WI38 (cell line): ENCODE measurements around the gene GRIA3.
"Not testable (repeated sequence)": the region's sequence is repeated elsewhere in the genome, so short reads cannot be mapped to it uniquely, and the experiment has no call there.

Source experiments
- H3K4me3 ChIP-seq: 2 replicates; pipeline ENCODE4 v1.5.1; 2011; ENCODE audit warnings: low read depth, mild to moderate bottlenecking, control low read depth, low read length
- CTCF ChIP-seq: IDR thresholded peaks from 2 replicates; pipeline ENCODE4 v1.5.1; 2012; ENCODE audit warnings: low read depth, mild to moderate bottlenecking, control low read depth, low read length

GRIA3 gene

GRCh38 chrX:123487669-123488068 is 303.6 kb downstream of the GRIA3 start:
- TF ChIP-seq CTCF: no peak
- no peak overlapping the region for H3K4me3 ChIP-seq

- no peak for TF ChIP-seq CTCF
- H3K4me3 ChIP-seq: no peak overlapping the region
Observed at GRCh38 chrX:123489011-123489410, 304.9 kb downstream of the GRIA3 start.

GRCh38 chrX:123493857-123494256 is 309.8 kb downstream of the GRIA3 start:
- no peak for TF ChIP-seq CTCF
- H3K4me3 ChIP-seq: no peak overlapping the region

- no peak overlapping the region for H3K4me3 ChIP-seq
- TF ChIP-seq CTCF: no peak
Observed at GRCh38 chrX:123499787-123500186, 315.7 kb downstream of the GRIA3 start.

- no peak for TF ChIP-seq CTCF
- no peak overlapping the region for H3K4me3 ChIP-seq
Observed at GRCh38 chrX:123504047-123504446, 320.0 kb downstream of the GRIA3 start.

- H3K4me3 ChIP-seq: no peak overlapping the region
- no peak for TF ChIP-seq CTCF
Observed at GRCh38 chrX:123504630-123505270, 320.7 kb downstream of the GRIA3 start.

GRCh38 chrX:123513585-123514278 is 329.7 kb downstream of the GRIA3 start:
- no peak for TF ChIP-seq CTCF
- H3K4me3 ChIP-seq: no peak overlapping the region

- H3K4me3 ChIP-seq: not testable (repeated sequence)
Observed at GRCh38 chrX:123514279-123514640, 330.2 kb downstream of the GRIA3 start.
